ENCODE data around the gene FAM120A.

FAM120A gene

DNA sequence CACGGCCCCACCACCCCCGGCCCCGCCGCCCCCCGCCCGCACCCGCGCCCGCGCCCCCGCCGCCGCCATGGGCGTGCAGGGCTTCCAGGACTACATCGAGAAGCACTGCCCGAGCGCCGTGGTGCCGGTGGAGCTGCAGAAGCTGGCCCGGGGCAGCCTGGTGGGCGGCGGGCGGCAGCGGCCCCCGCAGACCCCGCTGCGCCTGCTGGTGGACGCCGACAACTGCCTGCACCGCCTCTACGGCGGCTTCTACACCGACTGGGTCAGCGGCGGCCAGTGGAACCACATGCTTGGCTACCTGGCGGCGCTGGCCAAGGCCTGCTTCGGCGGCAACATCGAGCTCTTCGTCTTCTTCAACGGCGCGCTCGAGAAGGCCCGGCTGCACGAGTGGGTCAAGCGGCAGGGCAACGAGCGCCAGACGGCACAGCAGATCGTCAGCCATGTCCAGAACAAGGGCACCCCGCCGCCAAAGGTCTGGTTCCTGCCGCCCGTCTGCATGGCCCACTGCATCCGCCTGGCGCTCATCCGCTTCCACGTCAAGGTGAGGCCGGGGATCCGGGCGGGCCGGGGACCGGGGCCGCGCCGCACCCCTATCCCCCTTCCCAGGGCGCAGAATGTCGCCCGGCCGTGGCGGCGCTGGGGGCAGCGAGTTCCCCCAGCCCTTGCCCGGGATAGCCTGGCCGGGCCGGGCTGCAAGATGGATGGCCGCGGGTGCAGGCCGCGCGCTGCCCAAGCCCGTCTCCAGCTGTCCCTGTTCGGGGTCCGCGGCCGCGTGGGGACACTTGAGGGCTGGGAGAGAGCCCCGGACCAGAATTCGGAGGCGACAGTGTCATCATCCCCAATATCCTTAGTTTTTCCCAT lies 594 bp downstream of the FAM120A start:
- DNase-seq = no peak

DNA sequence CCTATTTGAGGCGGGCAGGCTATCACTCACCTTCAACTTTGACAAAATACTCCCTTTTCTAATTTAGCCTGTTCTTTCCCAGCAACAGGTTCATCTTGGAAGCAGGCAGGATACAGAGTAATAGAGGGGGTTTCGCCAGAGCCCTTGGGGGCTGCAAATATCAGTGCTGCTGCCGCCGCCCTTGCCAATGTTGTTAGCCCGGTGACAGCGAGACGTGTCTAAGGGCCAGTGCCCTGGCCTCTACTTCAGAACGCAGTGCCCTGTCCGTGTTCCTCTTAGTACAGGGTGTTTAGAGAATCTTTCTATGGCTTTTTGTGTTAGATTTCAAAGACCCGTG lies 1.2 kb downstream of the FAM120A start:
- DNase-seq = no peak

DNA sequence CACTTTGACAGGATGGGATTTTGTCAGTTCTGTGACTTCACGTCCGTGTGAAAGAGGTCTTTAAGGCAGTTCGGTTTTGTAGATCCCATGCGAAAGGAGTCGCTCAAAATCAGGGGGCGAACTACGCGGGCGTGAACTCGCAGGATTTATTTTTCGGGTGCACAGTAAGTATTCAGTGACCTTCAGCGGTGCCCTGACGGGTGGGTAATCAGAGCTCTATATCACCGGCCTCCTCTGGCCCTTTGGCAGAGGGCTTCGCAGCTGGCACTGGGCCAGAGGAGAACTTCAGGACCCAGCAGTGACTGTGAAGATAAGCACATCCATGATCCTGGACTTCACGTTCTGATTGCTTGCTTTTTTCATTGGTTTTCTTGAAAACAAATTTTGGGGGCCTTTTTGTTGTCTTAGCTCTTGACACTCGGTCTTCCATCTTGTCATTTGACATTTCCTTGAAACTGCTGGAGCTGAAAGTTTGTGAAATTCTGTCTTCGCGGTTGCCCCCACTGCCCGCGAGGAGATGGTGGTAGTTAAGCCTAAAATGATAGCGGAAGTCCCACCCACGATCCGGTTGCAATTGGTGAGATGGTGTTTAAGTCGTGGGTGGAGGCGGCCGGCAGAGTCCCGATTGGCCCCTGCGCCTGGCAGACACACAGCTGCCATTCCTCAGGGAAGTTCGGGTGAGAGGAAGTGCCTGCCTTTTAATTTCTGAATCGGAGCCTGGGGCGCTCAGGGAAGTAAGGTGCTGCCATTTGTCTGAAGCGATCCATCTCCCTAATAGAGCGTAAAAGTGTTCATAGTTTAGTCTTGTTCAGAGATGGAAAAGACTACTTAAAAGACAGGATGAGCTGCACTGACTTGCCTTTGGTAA lies 1.8 kb downstream of the FAM120A start, which contains the start of gene FAM120AOS:
Gene FAM120AOS (minus strand): TSS at position 535 of the 868 bp plus-strand sequence. CDS start 872 bp downstream, outside the sequence.
- peak; percentile 84 for DNase-seq

DNA sequence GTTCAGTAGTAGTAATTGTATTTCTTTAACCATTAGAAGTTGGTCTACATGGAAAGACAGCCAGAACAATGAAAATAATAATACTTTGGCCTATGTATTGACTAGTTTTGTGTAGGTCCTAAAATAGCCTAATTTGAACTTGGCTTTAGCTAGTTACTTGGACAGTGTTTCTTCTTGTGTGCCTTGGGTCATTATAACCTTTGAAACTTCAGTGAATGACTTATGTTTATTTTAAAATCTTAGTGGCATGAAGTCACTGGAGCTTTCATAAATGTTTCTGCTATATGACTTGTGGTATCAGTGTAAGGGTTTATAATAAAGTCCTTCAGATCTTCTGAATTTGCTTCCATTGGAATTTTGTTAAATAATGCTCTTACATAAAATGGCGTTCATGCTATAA lies 4.5 kb downstream of the FAM120A start:
- DNase-seq = no peak

DNA sequence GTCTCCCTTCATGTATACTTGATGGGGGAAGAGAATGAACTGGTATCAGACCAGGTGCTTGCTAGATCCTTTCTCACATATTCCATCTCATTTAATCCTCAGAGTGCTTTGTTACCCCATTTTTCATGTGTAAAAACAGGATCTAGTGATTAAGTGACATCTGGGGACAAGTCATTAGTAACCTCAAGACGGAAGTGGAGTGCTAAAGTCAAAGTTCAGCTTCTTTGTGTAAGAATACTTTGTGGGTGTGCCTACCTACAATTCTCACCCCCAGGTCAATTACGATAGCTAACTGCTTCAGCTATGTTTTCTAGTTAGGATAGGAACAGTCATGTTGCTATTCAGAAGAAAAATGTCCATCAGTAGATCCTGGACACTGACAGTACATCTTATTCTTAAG lies 5.0 kb downstream of the FAM120A start:
- DNase-seq = no peak

DNA sequence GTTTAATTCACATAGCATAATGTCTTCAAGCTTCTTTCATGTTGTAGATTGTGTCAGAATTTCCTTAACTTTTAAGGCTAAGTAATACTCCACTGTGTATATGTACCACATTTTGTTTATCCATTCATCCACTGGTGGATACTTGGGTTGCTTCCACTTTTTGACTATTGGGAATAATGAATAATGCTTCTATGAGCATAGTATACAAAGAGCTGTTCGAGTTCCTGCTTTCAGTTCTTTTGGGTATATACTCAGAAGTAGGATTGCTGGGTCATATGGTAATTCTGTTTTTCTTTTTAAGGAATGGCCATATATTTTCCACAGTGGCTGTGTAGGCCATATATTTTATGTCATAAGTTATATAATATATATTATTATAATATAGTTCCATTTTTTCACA lies 5.5 kb downstream of the FAM120A start:
- no peak for DNase-seq

DNA sequence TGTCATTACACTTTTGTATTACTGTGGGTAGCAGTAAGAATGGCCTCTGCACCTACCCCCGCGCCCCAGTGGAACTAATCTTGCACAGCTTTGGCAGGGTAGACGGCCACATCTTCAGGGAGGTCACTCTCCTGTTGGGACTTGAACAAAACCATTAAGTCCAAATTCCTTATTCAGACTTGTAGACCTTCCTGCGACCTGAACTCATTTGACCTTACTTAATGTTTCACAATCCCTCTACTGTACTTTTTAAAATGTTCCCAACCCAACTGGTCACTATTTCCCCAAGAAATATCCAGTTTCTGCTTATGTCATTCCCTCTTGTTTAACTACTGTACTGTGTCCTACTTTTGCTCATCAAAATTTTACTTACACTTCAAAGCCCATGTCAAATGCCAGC lies 7.2 kb downstream of the FAM120A start:
- DNase-seq = no peak

DNA sequence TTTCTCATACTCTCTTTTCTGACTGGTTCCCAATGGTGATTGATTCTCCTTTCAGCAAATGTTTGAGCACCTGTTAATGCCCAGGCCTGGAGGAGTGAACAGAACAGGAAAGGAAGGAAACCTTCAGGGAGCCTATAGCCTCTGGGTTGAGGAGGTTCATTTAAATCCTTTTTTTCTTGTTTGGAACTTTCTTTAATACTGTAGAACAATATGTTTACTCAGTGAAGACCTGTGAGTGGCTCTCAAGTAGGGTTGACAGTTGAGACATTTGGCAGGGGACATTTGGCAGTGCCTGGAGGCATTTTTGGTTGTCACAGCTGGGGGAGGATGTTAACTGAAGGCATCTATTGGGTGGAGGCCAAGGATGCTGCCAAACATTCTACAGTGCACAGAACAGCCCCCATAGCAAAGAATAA lies 8.0 kb downstream of the FAM120A start:
- no peak for DNase-seq

DNA sequence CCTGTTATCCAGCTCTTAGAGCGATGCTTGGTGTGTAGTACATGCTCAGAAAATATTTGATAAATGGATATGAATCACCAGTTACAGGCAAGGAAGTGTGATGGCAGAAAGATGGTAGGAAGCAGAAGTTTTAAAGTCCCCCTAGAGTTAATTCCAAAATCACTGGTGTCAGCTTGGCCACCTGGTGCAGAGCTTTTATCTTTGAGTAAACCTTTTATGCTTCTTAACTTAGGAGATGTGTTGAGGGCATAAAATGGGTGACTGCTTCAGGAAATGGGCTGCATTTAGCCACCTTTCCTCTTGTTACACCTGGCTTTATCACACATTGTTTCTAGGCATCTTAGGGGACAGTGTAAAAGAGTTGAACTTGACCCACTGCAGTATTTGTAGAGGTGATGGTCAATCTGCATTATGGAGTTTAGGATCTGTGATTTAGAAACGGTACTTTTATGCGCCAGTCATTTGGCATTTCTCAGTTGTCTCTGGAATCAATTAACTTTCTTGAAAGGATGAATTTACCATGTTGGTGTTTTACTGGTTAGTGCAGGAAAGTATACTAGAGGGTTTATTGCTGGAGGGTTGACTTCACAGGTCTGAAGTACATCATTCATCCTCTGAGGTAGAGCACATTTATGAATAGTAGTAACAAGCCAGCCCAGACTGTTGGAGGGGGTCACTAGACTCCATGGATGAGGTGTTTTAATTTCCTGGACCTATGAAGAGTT lies 9.4 kb downstream of the FAM120A start:
- no peak for DNase-seq

DNA sequence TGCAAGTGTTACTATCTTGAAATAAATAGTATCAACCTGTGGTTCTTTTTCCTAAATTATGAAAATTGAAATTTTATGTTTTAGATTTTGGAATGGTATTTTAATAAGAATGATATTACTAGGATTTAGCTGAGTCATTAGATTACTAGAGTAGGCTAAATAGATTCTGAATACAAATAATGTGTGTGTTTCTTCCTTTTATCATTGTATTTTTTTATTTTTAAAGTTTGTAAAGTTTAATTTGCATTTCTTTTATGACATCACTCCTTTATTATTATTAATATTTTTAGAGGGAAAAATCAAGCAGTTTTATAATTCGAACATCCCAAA lies 9.9 kb downstream of the FAM120A start:
- DNase-seq = no peak

DNA sequence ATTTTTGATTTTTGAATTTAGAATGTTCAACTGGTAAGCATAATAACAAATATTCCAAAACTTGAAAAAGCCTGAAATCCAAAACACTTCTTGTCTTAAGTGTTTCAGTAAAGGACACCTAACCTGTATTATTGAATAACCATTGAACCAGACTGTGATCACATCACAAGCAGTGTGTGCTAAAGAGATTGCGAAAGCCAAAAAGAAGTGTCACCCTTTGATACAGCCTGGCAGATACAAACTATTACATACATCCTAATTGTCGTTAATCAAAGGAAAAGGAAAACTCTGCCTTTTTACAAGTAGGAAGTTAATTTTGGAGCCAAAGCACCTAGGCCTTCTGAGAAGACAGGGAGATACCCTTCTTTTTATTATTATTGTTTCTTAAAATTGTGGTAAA lies 10.3 kb downstream of the FAM120A start:
- no peak for DNase-seq

DNA sequence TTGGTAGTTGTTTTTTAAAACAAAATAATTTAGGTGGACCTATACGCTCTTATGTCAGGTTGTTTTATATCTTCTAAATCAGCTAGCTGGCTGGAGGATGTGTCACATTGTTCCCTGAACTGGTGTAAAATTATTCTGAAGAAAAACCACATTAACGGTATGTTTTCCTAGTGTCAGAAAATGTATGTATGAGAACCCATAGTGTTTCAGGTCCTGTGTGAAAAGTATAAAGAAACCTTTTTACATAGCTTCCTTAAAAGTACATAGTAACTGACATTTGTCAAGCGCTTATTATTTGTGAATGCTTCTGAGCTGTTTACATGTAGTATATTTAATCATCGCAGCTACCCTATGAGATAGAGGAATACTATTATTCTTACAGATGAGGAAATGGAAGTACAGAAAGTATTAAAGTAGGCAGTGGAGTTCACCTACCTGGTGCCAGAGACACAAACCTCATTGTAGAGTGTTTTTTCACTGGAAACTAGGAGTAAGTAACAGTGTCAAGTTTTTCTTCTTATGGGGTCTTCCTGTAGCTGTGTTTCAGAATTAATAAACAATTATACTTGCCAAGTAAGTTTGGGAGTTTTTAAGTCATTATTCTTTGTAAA lies 12.3 kb downstream of the FAM120A start:
- DNase-seq = no peak

DNA sequence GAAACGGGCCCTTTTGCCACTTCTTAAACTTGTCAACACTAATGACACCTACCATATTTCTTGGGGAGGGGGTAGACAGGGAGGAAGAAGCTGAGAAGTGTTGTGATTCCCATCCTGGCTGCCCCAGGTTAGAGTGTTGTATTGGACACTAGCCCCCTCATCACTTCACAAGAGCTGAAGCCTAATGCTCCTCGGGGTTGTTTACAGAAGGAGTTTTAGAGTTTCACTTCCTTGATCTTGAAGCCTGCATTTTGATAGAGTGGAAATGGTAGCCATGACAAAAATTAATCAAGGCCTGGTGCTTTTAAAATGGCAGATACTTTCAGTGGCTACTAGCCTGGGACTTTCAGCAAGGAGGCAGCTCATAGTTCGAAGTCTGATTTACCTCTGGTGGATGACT lies 12.9 kb downstream of the FAM120A start:
- DNase-seq = no peak

DNA sequence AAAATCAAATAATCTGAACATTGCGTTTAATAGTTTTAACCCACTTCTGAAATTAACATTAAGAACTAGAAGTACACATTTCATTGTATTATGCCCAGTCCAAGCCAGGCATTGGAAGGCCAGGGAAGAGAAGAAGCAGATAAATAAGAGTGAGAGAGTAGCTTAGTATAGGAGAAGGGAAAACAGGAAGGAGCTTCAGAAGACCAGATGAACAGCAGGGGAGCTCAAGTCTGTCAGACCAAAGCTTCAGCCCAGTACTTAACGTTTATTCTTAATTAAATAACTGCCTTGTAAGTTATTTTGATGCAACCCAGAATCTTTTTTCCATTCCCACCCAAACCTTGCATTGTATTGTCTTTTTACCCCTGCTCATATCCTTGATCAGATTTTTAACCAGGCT lies 13.4 kb downstream of the FAM120A start:
- no peak for DNase-seq

DNA sequence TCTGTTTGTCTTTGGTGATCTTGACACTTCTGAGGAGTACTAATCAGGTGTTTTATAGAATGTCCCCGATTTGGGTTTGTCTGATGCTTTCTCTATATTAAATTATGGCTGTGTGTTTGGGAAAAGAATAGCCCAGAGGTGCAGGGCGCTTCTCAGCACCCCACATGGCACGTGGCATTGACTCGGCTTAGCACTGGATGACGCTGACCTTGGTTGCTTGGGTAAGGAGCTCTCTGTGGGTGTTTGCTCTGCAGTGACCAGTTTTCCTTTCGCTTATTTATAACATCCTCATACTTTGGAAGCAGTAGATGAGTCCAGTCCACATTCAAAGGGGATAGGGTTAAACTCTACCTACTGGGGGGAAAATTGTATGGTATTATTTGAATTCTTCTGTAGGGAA lies 14.4 kb downstream of the FAM120A start:
- no peak for DNase-seq

DNA sequence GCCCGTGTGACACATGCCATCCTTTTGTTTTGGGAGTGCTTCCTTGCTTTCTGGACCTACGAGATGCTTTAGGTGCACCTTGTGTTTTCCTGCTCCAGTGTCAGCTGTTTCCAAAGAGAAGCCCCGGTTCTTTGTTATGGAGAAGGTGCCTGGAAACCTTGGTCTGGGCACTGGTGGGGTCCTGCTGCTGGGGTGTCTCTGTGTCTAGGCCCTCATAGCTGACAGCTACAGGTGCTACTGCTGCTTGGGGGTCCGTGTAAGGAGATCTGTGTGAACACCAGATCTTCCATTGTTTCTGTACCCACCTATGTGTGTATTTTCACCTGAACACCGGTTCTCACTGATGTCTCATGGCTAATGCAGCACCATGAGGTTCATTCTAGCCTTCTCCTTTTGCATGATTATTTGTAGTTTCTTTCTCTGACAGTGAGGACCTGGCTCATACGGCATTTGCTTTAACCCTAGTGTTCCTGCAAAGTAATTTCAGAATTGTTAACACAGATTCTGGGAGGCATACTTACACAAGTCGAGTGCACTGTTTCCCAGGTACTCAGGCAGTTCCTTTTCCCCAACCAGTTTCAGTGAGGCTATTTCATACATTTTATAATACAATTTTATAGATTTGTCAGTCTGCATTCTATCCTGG lies 15.1 kb downstream of the FAM120A start:
- no peak for DNase-seq

DNA sequence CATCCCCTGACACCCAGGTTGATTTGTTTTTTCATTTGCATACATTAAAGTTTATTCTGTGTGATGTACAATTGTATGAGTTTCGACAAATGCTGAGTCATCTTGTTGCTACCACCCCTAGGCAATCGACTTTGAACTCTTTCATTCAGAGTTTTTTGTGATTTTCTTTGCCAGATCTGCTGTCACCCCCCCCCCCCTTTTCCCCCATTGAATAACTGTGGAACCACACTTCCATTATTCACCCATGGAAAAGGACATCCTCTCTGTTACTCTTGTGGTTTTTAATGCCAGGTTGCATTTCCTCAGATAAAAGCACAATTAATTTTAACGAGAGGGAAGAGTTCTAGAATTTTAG lies 15.6 kb downstream of the FAM120A start:
- DNase-seq = no peak

DNA sequence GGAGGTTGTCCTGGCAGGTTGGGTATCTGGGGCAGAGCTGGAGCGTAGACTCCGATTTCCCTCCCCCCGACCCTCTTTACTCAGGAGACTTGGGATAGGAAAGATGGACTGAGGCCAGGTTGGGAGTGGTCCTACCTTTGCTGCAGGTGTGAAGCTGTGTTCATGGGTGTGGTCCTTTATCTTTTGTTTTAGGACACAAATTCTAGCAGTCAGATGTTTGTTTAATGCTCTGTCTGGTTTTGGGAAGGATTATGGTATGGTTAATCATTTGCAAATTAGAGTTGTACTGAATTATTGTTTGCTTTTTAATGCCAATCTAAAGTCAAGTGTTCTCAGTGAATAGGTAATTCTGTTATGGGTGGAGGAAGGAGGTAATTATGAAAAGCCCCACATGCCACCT lies 16.0 kb downstream of the FAM120A start:
- DNase-seq = no peak

DNA sequence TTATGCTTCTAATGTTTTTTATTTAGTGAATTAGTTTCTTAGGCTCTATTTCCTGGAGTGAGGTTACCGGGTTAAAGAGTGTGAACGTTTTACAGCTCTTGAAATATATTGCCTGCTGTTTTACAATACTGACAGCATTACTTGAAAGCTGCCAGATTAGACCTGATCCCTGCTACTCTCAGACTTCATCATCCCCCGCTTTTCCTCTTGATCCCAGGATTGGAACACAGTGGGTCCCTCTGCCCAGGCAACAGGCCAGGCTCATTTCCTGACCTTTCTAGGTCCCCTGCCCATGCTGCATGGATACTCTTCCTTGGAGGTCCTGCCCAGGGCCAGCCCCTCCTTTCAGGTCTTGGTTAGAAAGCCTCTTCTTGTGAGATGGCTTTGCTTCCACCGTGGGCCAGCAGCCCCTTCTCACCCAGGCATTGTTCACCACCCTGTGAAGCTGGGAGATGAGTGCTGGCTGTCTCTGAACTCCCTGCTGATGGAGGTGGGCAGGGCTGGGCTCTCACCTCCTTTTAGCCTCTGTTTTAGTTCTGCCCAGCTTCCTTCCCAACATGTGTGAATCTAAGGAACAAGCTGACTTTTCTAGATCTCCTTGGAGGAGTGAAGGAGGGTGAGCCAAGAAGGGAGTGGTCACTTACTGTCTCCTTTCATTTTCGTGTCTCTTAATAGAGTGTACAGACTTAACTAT lies 17.4 kb downstream of the FAM120A start:
- DNase-seq = no peak

DNA sequence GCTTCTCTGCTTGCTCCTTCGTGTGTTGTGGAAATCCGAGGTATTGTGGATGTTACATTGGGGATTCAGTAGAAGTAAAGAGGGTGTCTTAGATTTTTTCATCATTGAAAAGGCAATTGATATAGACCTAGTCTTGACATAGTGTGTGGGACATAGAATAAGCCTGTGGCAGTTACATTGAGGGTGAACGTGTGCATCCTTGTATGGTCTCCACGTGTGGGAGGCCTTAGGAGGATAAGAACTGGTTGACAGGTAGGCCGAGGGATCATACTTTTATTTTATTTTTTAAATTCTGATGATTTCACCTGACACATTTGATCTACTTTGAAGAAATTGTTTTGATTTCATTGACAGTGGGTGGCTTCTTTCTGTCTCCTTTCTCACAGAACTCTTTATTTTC lies 18.9 kb downstream of the FAM120A start:
- DNase-seq = no peak

DNA sequence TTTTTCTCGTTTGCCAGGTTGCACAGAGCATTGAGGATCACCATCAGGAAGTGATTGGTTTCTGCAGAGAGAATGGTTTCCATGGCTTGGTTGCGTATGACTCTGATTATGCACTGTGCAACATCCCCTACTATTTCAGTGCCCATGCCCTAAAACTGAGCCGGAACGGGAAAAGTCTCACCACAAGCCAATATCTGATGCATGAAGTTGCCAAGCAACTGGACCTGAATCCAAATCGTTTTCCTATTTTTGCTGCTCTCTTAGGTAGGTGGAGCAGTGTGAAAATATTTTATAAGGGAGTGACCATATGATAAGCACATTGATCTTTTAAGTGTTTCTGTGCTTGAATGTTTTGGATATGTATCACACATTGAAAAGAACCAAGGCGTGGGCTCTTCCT lies 19.6 kb downstream of the FAM120A start:
- DNase-seq = no peak

DNA sequence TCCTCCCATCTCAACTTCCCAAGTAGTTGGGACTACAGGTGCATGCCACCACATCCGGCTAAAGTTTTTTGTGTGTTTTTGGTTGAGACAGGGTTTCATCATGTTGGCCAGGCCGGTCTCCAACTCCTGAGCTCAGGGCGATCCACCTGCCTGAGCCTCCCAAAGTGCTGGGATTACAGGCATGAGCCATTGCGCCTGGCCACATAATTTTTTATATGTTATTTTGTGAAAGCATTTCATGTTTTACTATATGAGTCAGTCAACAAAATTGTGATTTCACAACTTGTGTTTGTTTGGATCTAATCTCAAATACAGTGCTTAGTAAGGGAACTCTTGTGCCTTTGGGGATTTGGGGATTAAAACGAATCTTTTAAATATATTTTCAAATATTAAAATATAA lies 21.9 kb downstream of the FAM120A start:
- no peak for DNase-seq
